GM21381 (cell line): ENCODE data around the gene PDZRN3.

Source experiments
- ATAC-seq: cut with Tn5 transposase; IDR thresholded peaks from one replicate; pipeline ENCODE4 v1.9.1; 2021; ENCODE audit warnings: mild to moderate bottlenecking, moderate library complexity; ENCODE audit not compliant: unreplicated experiment

PDZRN3 gene

DNA sequence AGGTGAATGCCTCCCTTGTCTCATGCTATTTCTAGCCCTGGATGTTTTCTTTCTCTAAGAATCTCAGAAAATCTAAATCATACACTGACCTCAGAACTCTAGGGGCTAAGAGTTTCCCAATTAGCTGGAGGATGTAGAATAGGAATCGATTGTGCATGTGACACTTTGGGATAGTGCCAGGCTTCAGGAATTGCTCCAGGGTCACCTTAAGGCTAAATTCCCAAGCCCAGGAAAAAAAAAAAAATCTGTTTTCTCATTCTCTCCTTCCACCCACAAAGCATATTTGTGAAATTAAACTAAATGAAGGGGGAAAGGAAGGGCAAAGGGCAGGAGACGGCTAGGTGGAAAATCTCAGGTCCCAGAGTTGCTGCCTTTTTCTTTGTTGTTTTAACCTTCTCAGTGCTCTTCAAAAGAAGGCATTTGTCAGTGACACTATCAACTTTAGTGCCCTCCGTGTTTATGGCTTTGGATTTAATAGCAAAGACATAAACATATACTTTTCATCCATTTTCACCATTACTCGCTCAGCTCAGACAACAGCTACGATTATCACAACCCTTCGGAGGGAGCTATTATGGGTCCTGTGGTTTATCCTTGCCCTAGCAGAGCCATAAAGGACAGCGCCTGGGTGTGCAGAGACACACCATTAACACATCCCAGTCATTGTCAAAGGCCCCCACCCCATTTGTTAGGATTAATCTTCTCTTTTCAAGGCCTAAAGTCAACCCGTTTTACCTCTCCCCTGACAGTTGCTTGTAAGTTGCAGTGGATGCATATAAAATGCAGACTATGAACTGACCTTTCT is 271.7 kb downstream of the PDZRN3 start:
- no peak for ATAC-seq

DNA sequence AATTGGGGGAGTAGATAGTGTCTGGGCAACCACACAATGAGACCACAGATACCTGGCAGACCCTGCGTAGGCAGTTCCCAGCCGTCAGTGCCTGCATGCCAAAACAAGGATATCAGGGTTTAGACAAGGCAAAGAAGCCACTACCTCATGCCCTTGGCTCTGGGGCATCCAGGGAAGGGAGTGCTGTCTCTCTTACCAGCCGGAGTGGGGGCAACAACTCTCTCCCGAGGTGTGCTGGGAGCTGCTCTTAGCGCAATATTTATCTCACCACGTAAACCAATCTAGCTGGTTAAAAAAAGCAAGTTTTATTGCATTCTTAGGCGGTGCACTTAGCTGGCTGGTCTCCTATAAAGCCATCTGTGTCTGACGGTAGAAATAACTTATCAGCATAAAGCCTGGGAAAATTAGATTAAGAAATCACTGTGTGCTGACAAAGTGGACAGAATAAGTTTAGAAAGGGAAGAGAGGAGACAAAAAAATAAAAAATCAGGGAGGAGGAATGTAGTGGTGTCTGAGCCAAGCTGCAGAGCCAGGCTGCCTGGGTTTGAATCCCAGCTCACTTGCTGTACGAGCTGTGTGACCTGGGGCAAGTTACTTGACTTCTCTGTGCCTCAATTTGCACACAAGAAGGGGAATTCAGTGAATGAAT is 273.2 kb downstream of the PDZRN3 start:
- ATAC-seq: no peak

DNA sequence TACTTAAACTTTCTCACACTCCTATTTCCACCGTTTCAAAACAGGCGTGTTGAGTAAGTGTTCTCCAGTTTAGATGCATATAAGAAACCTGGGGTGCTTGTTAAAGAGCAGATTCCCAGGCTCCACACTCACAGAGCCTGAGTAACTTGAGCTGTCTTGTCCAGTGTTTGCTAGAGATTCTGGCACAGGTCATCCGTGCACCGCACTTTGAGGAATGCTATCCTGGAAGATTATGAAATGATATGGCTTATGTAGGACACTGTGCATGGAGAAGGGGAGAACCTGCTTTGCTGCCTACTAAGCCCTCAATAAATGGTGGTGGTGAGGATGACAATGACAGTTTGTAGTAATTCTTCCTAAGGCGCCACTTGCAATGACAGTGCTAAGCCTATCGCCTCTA is 273.7 kb downstream of the PDZRN3 start:
- no peak for ATAC-seq

DNA sequence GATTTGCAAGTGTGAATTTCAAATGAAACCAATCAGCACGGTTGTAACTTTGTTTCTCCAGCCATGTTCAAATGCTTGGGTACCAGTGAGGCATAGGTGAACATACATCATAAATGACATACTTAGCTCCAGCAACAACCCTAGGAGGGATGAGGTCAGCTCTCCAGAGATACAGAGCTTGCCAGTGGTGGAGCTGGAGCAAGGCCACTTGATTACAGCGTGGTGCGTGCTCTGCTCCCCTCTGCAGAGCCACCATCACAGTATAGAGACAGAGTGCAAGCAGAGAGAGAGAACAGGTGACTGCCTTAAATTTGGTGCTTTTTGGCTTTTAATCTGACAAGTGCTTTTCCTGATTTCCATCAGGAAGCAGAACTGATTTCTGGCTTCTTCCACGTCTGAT is 275.1 kb downstream of the PDZRN3 start:
- no peak for ATAC-seq

DNA sequence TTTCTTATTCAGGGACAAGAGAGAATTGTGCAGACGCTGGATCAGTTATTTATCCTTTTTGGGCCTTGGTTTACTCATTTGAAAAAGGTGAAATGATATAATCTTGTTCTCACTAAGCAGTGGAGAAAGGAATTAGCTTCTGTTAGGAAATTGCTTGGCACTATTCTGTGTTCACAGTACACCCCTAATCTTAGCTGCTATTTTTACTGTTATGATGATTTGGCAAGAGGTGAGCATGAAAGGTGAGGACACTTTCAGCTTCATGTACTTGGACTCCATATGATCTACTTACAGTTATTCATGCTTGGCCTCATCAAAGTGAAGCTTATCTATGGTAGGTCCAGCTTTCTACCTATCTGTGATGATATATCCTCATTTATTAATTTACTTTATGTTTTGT is 282.7 kb downstream of the PDZRN3 start:
- ATAC-seq: no peak

DNA sequence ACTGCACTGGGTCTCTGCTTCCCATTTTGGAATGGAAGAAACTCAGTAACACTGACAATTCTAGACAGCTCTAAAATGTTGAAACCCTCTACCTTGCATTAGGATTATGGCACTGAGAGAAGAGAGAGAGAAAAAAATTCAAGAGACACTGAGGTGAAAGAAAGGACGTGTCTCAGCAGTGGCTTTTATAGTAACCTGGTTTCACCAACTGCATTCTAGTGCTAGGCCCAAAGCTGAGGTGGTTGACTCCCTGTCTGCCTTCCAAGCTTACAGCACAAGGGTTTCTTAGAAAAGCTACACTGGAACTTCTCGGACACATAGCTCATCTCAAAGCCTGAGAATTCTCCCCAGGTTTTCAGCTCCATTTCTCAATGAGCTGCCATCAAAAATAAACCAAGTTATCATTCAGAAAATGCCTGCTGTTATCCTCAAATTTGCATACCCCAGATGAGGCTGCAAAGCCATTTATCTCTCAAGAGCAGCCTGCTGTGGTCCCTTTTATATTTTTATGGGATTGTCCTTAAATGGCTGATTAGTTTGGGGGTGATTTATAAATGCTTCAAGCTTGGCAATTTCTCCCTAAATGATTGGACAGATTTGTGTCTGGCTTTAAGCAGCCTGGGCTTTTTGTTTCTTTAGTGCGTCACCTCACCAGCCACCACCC is 283.3 kb downstream of the PDZRN3 start:
- ATAC-seq: no peak

GRCh38 chr3:73332558-73332957 is 292.2 kb downstream of the PDZRN3 start:
- no peak for ATAC-seq
